ENCODE measurements around the gene GPR146. TPM values are rescaled to one million over a fixed set of nuclear protein-coding genes. Genes with fewer than 3 reads are reported as not detected.

The GPR146 gene
- total RNA-seq, 1 experiment from 2014 or later, result 0.92 TPM

- H3K27me3 Mint-ChIP-seq (ENCODE audit: low read depth), result no peaks in the 10 kb centered on the region
- no peaks in the 10 kb centered on the region for H3K36me3 Mint-ChIP-seq
- TF ChIP-seq CTCF (IDR thresholded peaks at IDR 0.05) (no peak), TCF7 (CRISPR knock-in tag; IDR thresholded peaks at IDR 0.05; ENCODE audit: low read depth) (no peak)
- POLR2A ChIA-PET, result no interaction called here
- no peak for ATAC-seq
- DNase-seq (ENCODE audit: low spot score), result no peak
- H3K4me1 Mint-ChIP-seq, result peaks cover 24% of the 10 kb centered on the region
- H3K27ac Mint-ChIP-seq, result no peak overlapping the region
- no peak overlapping the region for H3K4me3 Mint-ChIP-seq
- CTCF ChIA-PET, result interaction anchor here (1.1 to 2.1 kb wide), 4 partner anchors 10 to 67 kb away, joined by 4 to 11 read pairs (median 7); no protein-coding TSS in a partner anchor
- no peaks in the 10 kb centered on the region for H3K9me3 Mint-ChIP-seq
These were observed 11.8 kb downstream of the GPR146 start for GRCh38 chr7:1055956-1056784.

- no peaks in the 10 kb centered on the region for H3K9me3 Mint-ChIP-seq
- no peak for DNase-seq (ENCODE audit: low spot score)
- no peak overlapping the region; the same call in 1 of the 2 replicates for H3K27ac Mint-ChIP-seq
- no peaks in the 10 kb centered on the region for H3K27me3 Mint-ChIP-seq (ENCODE audit: low read depth)
- no peaks in the 10 kb centered on the region for H3K36me3 Mint-ChIP-seq
- ChIA-PET POLR2A (no interaction called here), CTCF (interaction anchor here (1.5 to 2.1 kb wide), 3 partner anchors 9 to 67 kb away, joined by 4 to 11 read pairs (median 10); no protein-coding TSS in a partner anchor)
- no peak overlapping the region for H3K4me3 Mint-ChIP-seq
- TF ChIP-seq RELA (CRISPR knock-in tag; IDR thresholded peaks at IDR 0.05; ENCODE audit: borderline replicate concordance), result no peak
- peaks cover 26% of the 10 kb centered on the region for H3K4me1 Mint-ChIP-seq
- ATAC-seq, result no peak
These were observed 12.6 kb downstream of the GPR146 start for GRCh38 chr7:1056785-1057410.

- peaks cover 23% of the 10 kb centered on the region for H3K4me1 Mint-ChIP-seq
- POLR2A ChIA-PET, result no interaction called here
- no peaks in the 10 kb centered on the region for H3K27me3 Mint-ChIP-seq (ENCODE audit: low read depth)
- DNase-seq (ENCODE audit: low spot score) (no peak), ATAC-seq (no peak)
- no peak overlapping the region; the same call in 1 of the 2 replicates for H3K27ac Mint-ChIP-seq
- CTCF ChIA-PET, result interaction anchor here (4.3 kb wide), 1 partner anchor 14 kb away, joined by 22 read pairs; the partner anchor contains the start of gene GPR146
- no peaks in the 10 kb centered on the region for H3K9me3 Mint-ChIP-seq
- H3K4me3 Mint-ChIP-seq, result no peak overlapping the region
- no peaks in the 10 kb centered on the region for H3K36me3 Mint-ChIP-seq
- TF ChIP-seq IRF2 (CRISPR knock-in tag; IDR thresholded peaks at IDR 0.05; ENCODE audit: borderline replicate concordance, low read depth) (no peak), ATF3 (CRISPR knock-in tag; conservative IDR thresholded peaks at IDR 0.05) (peak; percentile 62; the same call in 1 of the 2 replicates)
These were observed 13.3 kb downstream of the GPR146 start for GRCh38 chr7:1057416-1058291.

- DNase-seq (ENCODE audit: low spot score), result no peak
- Mint-ChIP-seq H3K36me3 (no peaks in the 10 kb centered on the region), H3K4me3 (no peak overlapping the region), H3K9me3 (no peaks in the 10 kb centered on the region), H3K27me3 (ENCODE audit: low read depth) (no peaks in the 10 kb centered on the region), H3K27ac (peak overlapping the region; percentile 49; the same call in 1 of the 2 replicates), H3K4me1 (peaks cover 18% of the 10 kb centered on the region)
- CTCF ChIA-PET, result interaction anchor here (1.1 to 4.3 kb wide), 3 partner anchors 15 to 117 kb away, joined by 3 to 53 read pairs (median 22); partner anchors contain the start of gene GPR146
- POLR2A ChIA-PET, result no interaction called here
- ATAC-seq, result no peak
- TF ChIP-seq ERG (CRISPR knock-in tag; IDR thresholded peaks at IDR 0.05) (no peak), ZNF671 (CRISPR knock-in tag; IDR thresholded peaks at IDR 0.05) (no peak), ZBTB21 (CRISPR knock-in tag; IDR thresholded peaks at IDR 0.05; ENCODE audit: borderline replicate concordance) (no peak), JUN (CRISPR knock-in tag; IDR thresholded peaks at IDR 0.05) (no peak), SMAD4 (CRISPR knock-in tag; IDR thresholded peaks at IDR 0.05) (no peak), CTCF (IDR thresholded peaks at IDR 0.05) (no peak), E2F5 (CRISPR knock-in tag; IDR thresholded peaks at IDR 0.05) (no peak), ZNF532 (CRISPR knock-in tag; IDR thresholded peaks at IDR 0.05; ENCODE audit: borderline replicate concordance) (no peak), GTF2I (CRISPR knock-in tag; conservative IDR thresholded peaks at IDR 0.05) (no peak)
These were observed 14.0 kb downstream of the GPR146 start for GRCh38 chr7:1058311-1058710.
